Activated CD4-positive, alpha-beta T cell treated with anti-CD3 and anti-CD28 coated beads for 1 hour (primary cell): Measurements from ENCODE around the gene PLAC9.

Experiments used
- DNase-seq: peaks from one replicate; pipeline ENCODE4 v3.0.0-alpha.2; 2020

Gene PLAC9

GRCh38 chr10:80186364-80187012 lies 54.0 kb downstream of the PLAC9 start:
- no peak for DNase-seq

GRCh38 chr10:80187060-80187459 lies 54.5 kb downstream of the PLAC9 start:
- DNase-seq, result no peak

- peak; percentile 65 for DNase-seq
Observed at GRCh38 chr10:80187465-80188409, 55.2 kb downstream of the PLAC9 start.

GRCh38 chr10:80188713-80189112 lies 56.2 kb downstream of the PLAC9 start:
- DNase-seq, result no peak

GRCh38 chr10:80191589-80192270 lies 59.2 kb downstream of the PLAC9 start:
- DNase-seq, result no peak

- no peak for DNase-seq
Observed at GRCh38 chr10:80192553-80192952, 60.0 kb downstream of the PLAC9 start.

- DNase-seq, result no peak
Observed at GRCh38 chr10:80194373-80195045, 62.0 kb downstream of the PLAC9 start.
